HCT116 (cell line): ENCODE data around the gene NEURL1. TPM values are rescaled to one million over a fixed set of nuclear protein-coding genes. Genes with fewer than 3 reads are reported as not detected.

ENCODE experiments used
- ATAC-seq: fragments of 200-7000 bp; cut with Tn5 transposase; 2 replicates; pipeline ENCODE4 v1.9.1; 2020; ENCODE audit warnings: mild to moderate bottlenecking, moderate library complexity
- BruUV-seq: library from RNA; stranded (reverse); fragments of 400-500 nt; replicated peaks from 2 replicates; lab custom pipeline; 2021; lab: Mats Ljungman, UMichigan
- CTCF ChIA-PET: fragments of 300-600 bp; sonication (Branson Sonifier 250); formaldehyde crosslinking; loops from one replicate; lab custom pipeline; 2021; ENCODE audit warnings: antibody characterized with exemption; lab: Charles Lee
- POLR2A ChIA-PET: fragments of 300-600, 350-600 bp; sonication (Branson Sonifier 250); formaldehyde crosslinking; loops from one replicate; lab custom pipeline; 2021; ENCODE audit warnings: antibody characterized with exemption; lab: Charles Lee
- RAD21 ChIA-PET, 2 experiments: fragments of 300-600 bp; sonication (Branson Sonifier 250); formaldehyde crosslinking; loops; one replicate each; lab custom pipeline; 2023; ENCODE audit warnings: low total read pairs in 2 of 2; ENCODE audit not compliant: uncharacterized antibody in 2 of 2, unreplicated experiment in 2 of 2, low non-redundant PET in 1 of 2; lab: Charles Lee
- DNase-seq: peaks from one replicate; pipeline ENCODE4 v3.0.0-alpha.2; 2010; ENCODE audit warnings: low read depth, low spot score
- H2AFZ ChIP-seq: fragments of 200-600 bp; shearing (Covaris generic), sonication (generic); 2 replicates; pipeline ENCODE4 v1.6.1; 2017; ENCODE audit warnings: low read depth, mixed run types, mixed read lengths, antibody characterized with exemption, low read length; ENCODE audit not compliant: poor library complexity, severe bottlenecking
- H3K27ac ChIP-seq: 2 replicates; pipeline ENCODE4 v1.5.1; 2012; ENCODE audit warnings: low read depth, low read length
- H3K27me3 ChIP-seq: fragments of 200-600 bp; sonication (generic); 2 replicates; pipeline ENCODE4 v1.6.1; 2016; ENCODE audit warnings: mixed run types, low read length, mixed read lengths; ENCODE audit not compliant: insufficient read depth
- H3K36me3 ChIP-seq, 2 experiments: fragments of 200-500 bp in 1 of 2; fragments of 200-600 bp in 1 of 2; sonication (Bioruptor generic) in 1 of 2; sonication (generic) in 1 of 2; 2 replicates each; pipeline versions ENCODE4 v1.5.1 to v1.6.1; 2014 to 2016; ENCODE audit warnings: low read length in 2 of 2, inconsistent platforms in 1 of 2, mixed read lengths in 1 of 2, mixed run types in 1 of 2; ENCODE audit not compliant: insufficient read depth in 2 of 2, control insufficient read depth in 1 of 2
- H3K4me1 ChIP-seq, 2 experiments: fragments of 200-600 bp in 1 of 2; sonication (generic) in 1 of 2; 2 replicates each; pipeline versions ENCODE4 v1.5.1 to v1.6.1; 2012 to 2017; ENCODE audit warnings: low read length in 2 of 2, inconsistent platforms in 1 of 2, mild to moderate bottlenecking in 1 of 2, mixed read lengths in 1 of 2, mixed run types in 1 of 2, moderate library complexity in 1 of 2; ENCODE audit not compliant: insufficient read depth in 2 of 2, control insufficient read depth in 1 of 2
- H3K4me2 ChIP-seq: fragments of 200-600 bp; sonication (generic); 2 replicates; pipeline ENCODE4 v1.6.1; 2017; ENCODE audit warnings: mixed run types, low read length, mixed read lengths
- H3K4me3 ChIP-seq, 2 experiments: fragments of 200-600 bp in 1 of 2; sonication (generic) in 1 of 2; replicated peaks in 1 of 2; 2 replicates each; pipeline ENCODE4 v1.5.1; 2011 to 2016; ENCODE audit warnings: low read length in 2 of 2, control low read depth in 1 of 2, low read depth in 1 of 2, mild to moderate bottlenecking in 1 of 2, mixed read lengths in 1 of 2, mixed run types in 1 of 2
- H3K79me2 ChIP-seq: fragments of 200-600 bp; sonication (generic); 2 replicates; pipeline ENCODE4 v1.6.1; 2017; ENCODE audit warnings: mild to moderate bottlenecking, mixed run types, low read length, moderate library complexity, mixed read lengths; ENCODE audit not compliant: insufficient read depth
- H3K9ac ChIP-seq: fragments of 200-600 bp; sonication (generic); 2 replicates; pipeline ENCODE4 v1.6.1; 2016; ENCODE audit warnings: low read length, mixed read lengths
- H3K9me2 ChIP-seq: fragments of 200-600 bp; sonication (generic), shearing (Covaris generic); 2 replicates; pipeline ENCODE4 v1.6.1; 2017; ENCODE audit warnings: mixed run types, mild to moderate bottlenecking, moderate library complexity; ENCODE audit not compliant: insufficient read depth
- H3K9me3 ChIP-seq, 2 experiments: fragments of 200-500 bp in 1 of 2; fragments of 200-600 bp in 1 of 2; sonication (Bioruptor generic) in 1 of 2; sonication (generic) in 1 of 2; 2 replicates each; pipeline ENCODE4 v1.6.1; 2014 to 2017; ENCODE audit warnings: low read length in 2 of 2, mixed read lengths in 2 of 2, inconsistent platforms in 1 of 2, low read depth in 1 of 2, mild to moderate bottlenecking in 1 of 2, mixed run types in 1 of 2, moderate library complexity in 1 of 2; ENCODE audit not compliant: control insufficient read depth in 1 of 2, insufficient read depth in 1 of 2
- H4K20me1 ChIP-seq: fragments of 200-600 bp; sonication (generic), shearing (Covaris generic); 2 replicates; pipeline ENCODE4 v1.6.1; 2017; ENCODE audit warnings: mixed run types, mild to moderate bottlenecking, moderate library complexity; ENCODE audit not compliant: insufficient read depth
- CBX3 ChIP-seq: IDR thresholded peaks from 2 replicates; pipeline ENCODE4 v1.6.1; 2012; ENCODE audit warnings: low read depth
- EGR1 ChIP-seq: IDR thresholded peaks from 2 replicates; pipeline ENCODE4 v1.6.1; 2012; ENCODE audit warnings: low read depth
- ELF1 ChIP-seq: IDR thresholded peaks from 2 replicates; pipeline ENCODE4 v1.6.1; 2012; ENCODE audit warnings: low read depth, borderline replicate concordance
- EZH2 ChIP-seq: fragments of 200-600 bp; sonication (generic); IDR thresholded peaks from 2 replicates; pipeline ENCODE4 v1.6.1; 2017; ENCODE audit warnings: antibody characterized with exemption, mixed run types
- EZH2phosphoT487 ChIP-seq: fragments of 200-600 bp; IDR thresholded peaks from 2 replicates; pipeline ENCODE4 v1.6.1; 2018; ENCODE audit warnings: antibody characterized with exemption, borderline replicate concordance
- FOSL1 ChIP-seq: IDR thresholded peaks from 2 replicates; pipeline ENCODE4 v1.6.1; 2012; ENCODE audit warnings: low read depth
- JUND ChIP-seq: IDR thresholded peaks from 2 replicates; pipeline ENCODE4 v1.6.1; 2012
- POLR2A ChIP-seq: IDR thresholded peaks from 2 replicates; pipeline ENCODE4 v1.7.0; 2011; ENCODE audit warnings: borderline replicate concordance; ENCODE audit not compliant: insufficient read depth, insufficient read length; ENCODE audit errors: extremely low read depth
- POLR2AphosphoS5 ChIP-seq: IDR thresholded peaks from 2 replicates; pipeline ENCODE4 v1.6.1; 2011; ENCODE audit warnings: mild to moderate bottlenecking, low read depth, low read length, moderate library complexity
- RAD21 ChIP-seq: IDR thresholded peaks from 2 replicates; pipeline ENCODE4 v1.6.1; 2012; ENCODE audit warnings: low read depth, mild to moderate bottlenecking
- SP1 ChIP-seq: IDR thresholded peaks from 2 replicates; pipeline ENCODE4 v1.6.1; 2012; ENCODE audit warnings: low read depth
- SRF ChIP-seq: IDR thresholded peaks from 2 replicates; pipeline ENCODE4 v1.6.1; 2012; ENCODE audit warnings: low read depth
- TCF7L2 ChIP-seq: IDR thresholded peaks from 2 replicates; pipeline ENCODE4 v1.7.0; 2011; ENCODE audit warnings: borderline replicate concordance, inconsistent platforms; ENCODE audit not compliant: insufficient read depth, insufficient read length; ENCODE audit errors: extremely low read depth
- YY1 ChIP-seq: IDR thresholded peaks from 2 replicates; pipeline ENCODE4 v1.6.1; 2011; ENCODE audit warnings: low read length, low read depth, moderate library complexity, mild to moderate bottlenecking; ENCODE audit not compliant: insufficient replicate concordance; ENCODE audit errors: extremely low read depth
- ZFX ChIP-seq: fragments of 450-650 bp; IDR thresholded peaks from 2 replicates; pipeline ENCODE4 v1.6.1; 2017
- intact Hi-C: fragments of 100-400 bp; cut with micrococcal nuclease; formaldehyde crosslinking; loops from 2 replicates; pipeline ENCODE4 v1.10.0; 2022
- total RNA-seq: library from RNA; stranded (reverse); gene quantifications from one replicate; pipeline ENCODE4 v1.2.1, GENCODE V29; 2021; ENCODE audit not compliant: unreplicated experiment
- TF ChIP-seq, protein P1 (sequence below), 3 experiments: fragments of 200-600 bp in 1 of 3; sonication (generic) in 1 of 3; IDR thresholded peaks in 2 of 3; conservative IDR thresholded peaks in 1 of 3; 2 replicates each; pipeline ENCODE4 v1.5.1; 2012 to 2017; ENCODE audit warnings: low read depth in 2 of 3, low read length in 2 of 3, antibody characterized with exemption in 1 of 3, borderline replicate concordance in 1 of 3, control low read depth in 1 of 3, mild to moderate bottlenecking in 1 of 3, mixed read lengths in 1 of 3, mixed run types in 1 of 3, moderate library complexity in 1 of 3; ENCODE audit not compliant: insufficient read depth in 1 of 3
- TF ChIP-seq, protein P2 (sequence below): IDR thresholded peaks from 2 replicates; pipeline ENCODE4 v1.6.1; 2012
- TF ChIP-seq, protein P3 (sequence below): IDR thresholded peaks from 2 replicates; pipeline ENCODE4 v1.6.1; 2012; ENCODE audit warnings: low read depth
- TF ChIP-seq, protein P4 (sequence below): IDR thresholded peaks from 2 replicates; pipeline ENCODE4 v1.6.1; 2012

NEURL1 gene
- total RNA-seq, 1 experiment from 2014 or later, result 1.4 TPM

DNA sequence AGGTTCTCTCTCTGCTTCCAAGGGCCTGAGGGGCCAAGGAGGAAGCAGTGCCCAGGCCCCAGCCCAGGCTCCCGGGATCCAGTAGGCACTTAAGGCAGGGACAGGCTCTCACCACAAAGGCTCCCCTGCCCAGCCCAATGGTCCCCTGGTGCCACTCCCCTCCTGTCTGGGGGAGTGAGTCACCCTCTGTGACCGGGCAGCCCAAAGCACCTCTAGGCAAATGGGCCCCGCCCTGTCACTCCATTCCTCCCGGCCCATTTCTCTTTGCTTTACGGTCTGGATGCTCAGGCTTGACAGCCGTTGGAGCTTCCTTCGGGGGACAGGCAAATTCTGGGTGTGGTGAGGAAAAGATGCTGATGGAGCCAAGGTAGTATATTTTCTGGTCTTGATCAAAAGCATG is 14.4 kb upstream of the NEURL1 start, which contains the start of gene CALHM3:
Gene CALHM3 (minus strand): TSS at position 106 of the 400 bp plus-strand sequence. CDS start 208 bp downstream, outside the sequence.
- Histone ChIP-seq H3K4me1 (peaks cover 21 to 42% of the 10 kb centered on the region in 2 experiments), H3K9ac (peak within 1 kb of the TSS; percentile 19), H3K4me2 (peak within 1 kb of the TSS; percentile 72), H3K79me2 (no peaks in the 10 kb centered on the region), H2AFZ (peak within 1 kb of the TSS; percentile 96), H3K9me2 (no peaks in the 10 kb centered on the region), H4K20me1 (no peaks in the 10 kb centered on the region), H3K4me3 (peak within 1 kb of the TSS in 1 of 2 experiments; percentile 6; a peak in 1 of 4 replicates), H3K36me3 (no peaks in the 10 kb centered on the region), H3K9me3 (no peaks in the 10 kb centered on the region), H3K27ac (no peak within 1 kb of the TSS), H3K27me3 (no peaks in the 10 kb centered on the region)
- BruUV-seq, result no TSS peak
- TF ChIP-seq ZFX (no peak), CBX3 (no peak), EGR1 (no peak), SRF (no peak), SP1 (0 out of 2 replicates have a peak, but pooled peaks have one; percentile 9), POLR2AphosphoS5 (0 out of 2 replicates have a peak, but pooled peaks have one; percentile 32), EZH2 (no peak), FOSL1 (peak; percentile 65), ELF1 (no peak), TCF7L2 (no peak), POLR2A (no peak), RAD21 (no peak), EZH2phosphoT487 (no peak), YY1 (no peak), JUND (peak; percentile 72)
- TF ChIP-seq, protein P1, sequence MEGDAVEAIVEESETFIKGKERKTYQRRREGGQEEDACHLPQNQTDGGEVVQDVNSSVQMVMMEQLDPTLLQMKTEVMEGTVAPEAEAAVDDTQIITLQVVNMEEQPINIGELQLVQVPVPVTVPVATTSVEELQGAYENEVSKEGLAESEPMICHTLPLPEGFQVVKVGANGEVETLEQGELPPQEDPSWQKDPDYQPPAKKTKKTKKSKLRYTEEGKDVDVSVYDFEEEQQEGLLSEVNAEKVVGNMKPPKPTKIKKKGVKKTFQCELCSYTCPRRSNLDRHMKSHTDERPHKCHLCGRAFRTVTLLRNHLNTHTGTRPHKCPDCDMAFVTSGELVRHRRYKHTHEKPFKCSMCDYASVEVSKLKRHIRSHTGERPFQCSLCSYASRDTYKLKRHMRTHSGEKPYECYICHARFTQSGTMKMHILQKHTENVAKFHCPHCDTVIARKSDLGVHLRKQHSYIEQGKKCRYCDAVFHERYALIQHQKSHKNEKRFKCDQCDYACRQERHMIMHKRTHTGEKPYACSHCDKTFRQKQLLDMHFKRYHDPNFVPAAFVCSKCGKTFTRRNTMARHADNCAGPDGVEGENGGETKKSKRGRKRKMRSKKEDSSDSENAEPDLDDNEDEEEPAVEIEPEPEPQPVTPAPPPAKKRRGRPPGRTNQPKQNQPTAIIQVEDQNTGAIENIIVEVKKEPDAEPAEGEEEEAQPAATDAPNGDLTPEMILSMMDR (IDR thresholded peaks at IDR 0.05 in 2 of 3, conservative IDR thresholded peaks at IDR 0.05 in 1 of 3; ENCODE audit: borderline replicate concordance in 1 of 3, insufficient read depth in 1 of 3, low read depth in 2 of 3, low read length in 2 of 3), result no peak
- TF ChIP-seq, protein P2, sequence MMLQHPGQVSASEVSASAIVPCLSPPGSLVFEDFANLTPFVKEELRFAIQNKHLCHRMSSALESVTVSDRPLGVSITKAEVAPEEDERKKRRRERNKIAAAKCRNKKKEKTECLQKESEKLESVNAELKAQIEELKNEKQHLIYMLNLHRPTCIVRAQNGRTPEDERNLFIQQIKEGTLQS, result no peak
- TF ChIP-seq, protein P3, sequence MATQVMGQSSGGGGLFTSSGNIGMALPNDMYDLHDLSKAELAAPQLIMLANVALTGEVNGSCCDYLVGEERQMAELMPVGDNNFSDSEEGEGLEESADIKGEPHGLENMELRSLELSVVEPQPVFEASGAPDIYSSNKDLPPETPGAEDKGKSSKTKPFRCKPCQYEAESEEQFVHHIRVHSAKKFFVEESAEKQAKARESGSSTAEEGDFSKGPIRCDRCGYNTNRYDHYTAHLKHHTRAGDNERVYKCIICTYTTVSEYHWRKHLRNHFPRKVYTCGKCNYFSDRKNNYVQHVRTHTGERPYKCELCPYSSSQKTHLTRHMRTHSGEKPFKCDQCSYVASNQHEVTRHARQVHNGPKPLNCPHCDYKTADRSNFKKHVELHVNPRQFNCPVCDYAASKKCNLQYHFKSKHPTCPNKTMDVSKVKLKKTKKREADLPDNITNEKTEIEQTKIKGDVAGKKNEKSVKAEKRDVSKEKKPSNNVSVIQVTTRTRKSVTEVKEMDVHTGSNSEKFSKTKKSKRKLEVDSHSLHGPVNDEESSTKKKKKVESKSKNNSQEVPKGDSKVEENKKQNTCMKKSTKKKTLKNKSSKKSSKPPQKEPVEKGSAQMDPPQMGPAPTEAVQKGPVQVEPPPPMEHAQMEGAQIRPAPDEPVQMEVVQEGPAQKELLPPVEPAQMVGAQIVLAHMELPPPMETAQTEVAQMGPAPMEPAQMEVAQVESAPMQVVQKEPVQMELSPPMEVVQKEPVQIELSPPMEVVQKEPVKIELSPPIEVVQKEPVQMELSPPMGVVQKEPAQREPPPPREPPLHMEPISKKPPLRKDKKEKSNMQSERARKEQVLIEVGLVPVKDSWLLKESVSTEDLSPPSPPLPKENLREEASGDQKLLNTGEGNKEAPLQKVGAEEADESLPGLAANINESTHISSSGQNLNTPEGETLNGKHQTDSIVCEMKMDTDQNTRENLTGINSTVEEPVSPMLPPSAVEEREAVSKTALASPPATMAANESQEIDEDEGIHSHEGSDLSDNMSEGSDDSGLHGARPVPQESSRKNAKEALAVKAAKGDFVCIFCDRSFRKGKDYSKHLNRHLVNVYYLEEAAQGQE, result no peak
- TF ChIP-seq, protein P4, sequence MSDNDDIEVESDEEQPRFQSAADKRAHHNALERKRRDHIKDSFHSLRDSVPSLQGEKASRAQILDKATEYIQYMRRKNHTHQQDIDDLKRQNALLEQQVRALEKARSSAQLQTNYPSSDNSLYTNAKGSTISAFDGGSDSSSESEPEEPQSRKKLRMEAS, result no peak
- ChIA-PET CTCF (no interaction called here), RAD21 (no interaction called here), POLR2A (no interaction called here)
- peak; percentile 80 for ATAC-seq
- peak; percentile 45 for DNase-seq
- intact Hi-C loops, result loop anchor here (5.0 kb wide), 1 partner anchor 387 kb away; no protein-coding TSS in a partner anchor
